ENCODE results near the gene SOX6.

Gene SOX6

DNA sequence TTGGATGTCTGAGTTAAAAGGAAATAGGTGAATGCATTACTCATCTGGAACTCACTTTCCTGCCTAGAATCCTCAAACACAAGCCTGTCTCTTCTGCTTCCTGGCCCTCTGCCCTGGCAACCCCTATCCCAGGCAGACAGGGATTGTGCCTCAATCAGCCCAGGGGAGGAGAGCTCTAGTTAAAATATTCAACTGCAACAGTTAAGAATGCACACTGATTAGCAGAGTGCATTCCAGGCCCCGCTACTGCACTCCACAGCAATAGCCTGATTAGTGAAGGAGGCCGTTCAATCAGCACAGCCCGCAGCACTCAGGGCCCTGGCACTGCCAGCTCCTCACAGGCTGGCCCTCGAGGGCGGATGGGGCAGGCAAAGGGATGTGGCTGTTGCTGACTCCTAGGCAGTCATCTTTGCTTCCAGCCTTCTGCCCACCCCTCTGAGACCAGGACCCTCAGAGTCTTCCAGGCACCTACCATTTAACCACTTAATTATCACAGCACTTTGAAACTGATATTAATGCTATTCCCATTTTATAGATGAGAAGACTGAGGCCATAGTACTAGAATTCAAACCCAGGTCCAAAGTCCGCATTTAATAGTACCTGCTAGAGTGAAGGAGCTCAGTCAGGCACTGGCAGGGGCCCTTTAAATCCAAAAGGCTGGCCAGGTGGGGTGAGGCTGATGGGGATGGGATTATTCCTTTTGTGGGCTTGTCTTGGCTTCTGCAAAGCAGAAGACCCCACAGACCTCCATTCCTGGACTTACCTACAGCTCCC lies 435.3 kb downstream of the SOX6 start:
- DNase-seq: no peak

DNA sequence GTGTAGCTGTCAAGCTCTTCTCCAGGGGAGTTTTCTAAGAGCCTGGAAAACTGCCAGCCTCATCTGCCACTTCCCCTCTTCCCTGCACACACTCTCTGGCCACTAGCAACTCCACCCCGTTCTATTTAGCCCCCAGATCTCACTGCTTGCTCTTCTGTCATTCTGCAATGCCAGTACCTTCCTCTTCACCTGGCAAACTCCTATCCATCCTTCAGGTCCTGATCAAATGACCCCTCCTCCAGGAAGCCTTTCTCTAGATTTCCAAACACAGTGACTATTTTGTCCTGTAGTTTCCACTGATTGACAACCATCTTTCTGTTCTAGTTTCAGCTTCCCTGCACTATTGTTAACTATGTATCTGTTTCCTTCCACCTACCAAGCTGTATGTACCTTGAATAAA lies 437.7 kb downstream of the SOX6 start:
- peak; percentile 83 for DNase-seq

- peak; percentile 83 for DNase-seq
Observed at GRCh38 chr11:15918212-15918611, 438.1 kb downstream of the SOX6 start.
